CD4-positive, alpha-beta T cell treated with Interferon gamma for 1 hour (primary cell): ENCODE results near the gene CLCA4.

ENCODE experiments used
- DNase-seq: peaks from one replicate; pipeline ENCODE4 v3.0.0-alpha.2; 2020

Gene CLCA4

GRCh38 chr1:86621286-86621685, 74.4 kb downstream of the CLCA4 start:
- DNase-seq: no peak
